Measurements from ENCODE around the gene SH2D3C. TPM values are rescaled to one million over a fixed set of nuclear protein-coding genes. Genes with fewer than 3 reads are reported as not detected.

SH2D3C gene
- total and polyA plus RNA-seq, 4 donors: 9.4 to 29.4 (median 17.7) TPM

GRCh38 chr9:127714951-127715469 lies 63.5 kb downstream of the SH2D3C start:
- peaks cover 46% of the 10 kb centered on the region for H3K4me1 ChIP-seq (ENCODE audit: control insufficient read depth, insufficient read depth, low read length)
- H3K9me3 ChIP-seq (ENCODE audit: control insufficient read depth, insufficient read depth, low read length): no peaks in the 10 kb centered on the region
- DNase-seq (ENCODE audit: low read depth in 4 of 6, low spot score in 6 of 6): no peak
- peaks cover 34% of the 10 kb centered on the region for H3K36me3 ChIP-seq (ENCODE audit: control insufficient read depth, insufficient read depth, low read length)
- H3K4me3 ChIP-seq (ENCODE audit: low read depth, low read length): peak overlapping the region; percentile 92
- WGBS (ENCODE audit: insufficient coverage): under 1% methylated on average over 44 of the region's 44 CpGs
- H3K27me3 ChIP-seq (ENCODE audit: control insufficient read depth, insufficient read depth, low read length): no peaks in the 10 kb centered on the region
- H3K27ac ChIP-seq (ENCODE audit: low read depth, low read length): peak overlapping the region; percentile 89

GRCh38 chr9:127714020-127714750 lies 64.3 kb downstream of the SH2D3C start:
- whole genome bisulfite sequencing (ENCODE audit: insufficient coverage): 77% methylated on average over 17 of the region's 19 CpGs
- H3K36me3 ChIP-seq (ENCODE audit: control insufficient read depth, insufficient read depth, low read length): peaks cover 38% of the 10 kb centered on the region
- H3K4me3 ChIP-seq (ENCODE audit: low read depth, low read length): peak overlapping the region; percentile 92
- no peak overlapping the region for H3K27ac ChIP-seq (ENCODE audit: low read depth, low read length)
- H3K4me1 ChIP-seq (ENCODE audit: control insufficient read depth, insufficient read depth, low read length): peaks cover 46% of the 10 kb centered on the region
- no peak for DNase-seq (ENCODE audit: low read depth in 4 of 6, low spot score in 6 of 6)
- no peaks in the 10 kb centered on the region for H3K27me3 ChIP-seq (ENCODE audit: control insufficient read depth, insufficient read depth, low read length)
- no peaks in the 10 kb centered on the region for H3K9me3 ChIP-seq (ENCODE audit: control insufficient read depth, insufficient read depth, low read length)

- Histone ChIP-seq H3K9me3 (ENCODE audit: control insufficient read depth, insufficient read depth, low read length) (no peaks in the 10 kb centered on the region), H3K27me3 (ENCODE audit: control insufficient read depth, insufficient read depth, low read length) (no peaks in the 10 kb centered on the region), H3K36me3 (ENCODE audit: control insufficient read depth, insufficient read depth, low read length) (peaks cover 39% of the 10 kb centered on the region), H3K4me3 (ENCODE audit: low read depth, low read length) (no peak overlapping the region), H3K4me1 (ENCODE audit: control insufficient read depth, insufficient read depth, low read length) (peaks cover 46% of the 10 kb centered on the region), H3K27ac (ENCODE audit: low read depth, low read length) (no peak overlapping the region)
- no peak for DNase-seq (ENCODE audit: low read depth in 4 of 6, low spot score in 6 of 6)
- WGBS (ENCODE audit: insufficient coverage): 81% methylated on average over 8 of the region's 10 CpGs
Measured at GRCh38 chr9:127712867-127713266, 65.6 kb downstream of the SH2D3C start.

- DNase-seq (ENCODE audit: low read depth in 4 of 6, low spot score in 6 of 6): no peak
- H3K4me3 ChIP-seq (ENCODE audit: low read depth, low read length): no peak overlapping the region
- no peaks in the 10 kb centered on the region for H3K27me3 ChIP-seq (ENCODE audit: control insufficient read depth, insufficient read depth, low read length)
- peaks cover 42% of the 10 kb centered on the region for H3K4me1 ChIP-seq (ENCODE audit: control insufficient read depth, insufficient read depth, low read length)
- H3K27ac ChIP-seq (ENCODE audit: low read depth, low read length): no peak overlapping the region
- 91% methylated on average over 8 of the region's 11 CpGs for WGBS (ENCODE audit: insufficient coverage)
- H3K9me3 ChIP-seq (ENCODE audit: control insufficient read depth, insufficient read depth, low read length): no peaks in the 10 kb centered on the region
- H3K36me3 ChIP-seq (ENCODE audit: control insufficient read depth, insufficient read depth, low read length): peaks cover 39% of the 10 kb centered on the region
Measured at GRCh38 chr9:127712371-127712770, 66.1 kb downstream of the SH2D3C start.

- H3K9me3 ChIP-seq (ENCODE audit: control insufficient read depth, insufficient read depth, low read length): no peaks in the 10 kb centered on the region
- H3K4me3 ChIP-seq (ENCODE audit: low read depth, low read length): no peak overlapping the region
- no peaks in the 10 kb centered on the region for H3K27me3 ChIP-seq (ENCODE audit: control insufficient read depth, insufficient read depth, low read length)
- 57% methylated on average over 11 of the region's 11 CpGs for WGBS (ENCODE audit: insufficient coverage)
- H3K4me1 ChIP-seq (ENCODE audit: control insufficient read depth, insufficient read depth, low read length): peaks cover 41% of the 10 kb centered on the region
- DNase-seq (ENCODE audit: low read depth in 4 of 6, low spot score in 6 of 6): no peak
- no peak overlapping the region for H3K27ac ChIP-seq (ENCODE audit: low read depth, low read length)
- peaks cover 39% of the 10 kb centered on the region for H3K36me3 ChIP-seq (ENCODE audit: control insufficient read depth, insufficient read depth, low read length)
Measured at GRCh38 chr9:127711831-127712274, 66.6 kb downstream of the SH2D3C start.

- 52% methylated on average over 9 of the region's 9 CpGs for WGBS (ENCODE audit: insufficient coverage)
- DNase-seq (ENCODE audit: low read depth in 4 of 6, low spot score in 6 of 6): no peak
Measured at GRCh38 chr9:127711226-127711701, 67.2 kb downstream of the SH2D3C start.

GRCh38 chr9:127710204-127710783 lies 68.2 kb downstream of the SH2D3C start:
- no peak for DNase-seq (ENCODE audit: low read depth in 4 of 6, low spot score in 6 of 6)
- no peak overlapping the region for H3K27ac ChIP-seq (ENCODE audit: low read depth, low read length)
- WGBS (ENCODE audit: insufficient coverage): 95% methylated on average over 9 of the region's 10 CpGs

More at GRCh38 chr9:127711226-127711701, 67.2 kb downstream of the SH2D3C start:
- Histone ChIP-seq H3K27me3 (ENCODE audit: control insufficient read depth, insufficient read depth, low read length) (no peaks in the 10 kb centered on the region), H3K9me3 (ENCODE audit: control insufficient read depth, insufficient read depth, low read length) (no peaks in the 10 kb centered on the region), H3K36me3 (ENCODE audit: control insufficient read depth, insufficient read depth, low read length) (peaks cover 39% of the 10 kb centered on the region), H3K4me1 (ENCODE audit: control insufficient read depth, insufficient read depth, low read length) (peaks cover 41% of the 10 kb centered on the region), H3K4me3 (ENCODE audit: low read depth, low read length) (no peak overlapping the region), H3K27ac (ENCODE audit: low read depth, low read length) (no peak overlapping the region)

GRCh38 chr9:127708952-127709587 lies 69.4 kb downstream of the SH2D3C start:
- Histone ChIP-seq H3K4me3 (ENCODE audit: low read depth, low read length) (no peak overlapping the region), H3K36me3 (ENCODE audit: control insufficient read depth, insufficient read depth, low read length) (peaks cover 36% of the 10 kb centered on the region), H3K4me1 (ENCODE audit: control insufficient read depth, insufficient read depth, low read length) (peaks cover 39% of the 10 kb centered on the region), H3K27me3 (ENCODE audit: control insufficient read depth, insufficient read depth, low read length) (no peaks in the 10 kb centered on the region), H3K27ac (ENCODE audit: low read depth, low read length) (no peak overlapping the region), H3K9me3 (ENCODE audit: control insufficient read depth, insufficient read depth, low read length) (no peaks in the 10 kb centered on the region)
- WGBS (ENCODE audit: insufficient coverage): 94% methylated on average over 8 of the region's 8 CpGs
- DNase-seq (ENCODE audit: low read depth in 4 of 6, low spot score in 6 of 6): no peak

More at GRCh38 chr9:127710204-127710783, 68.2 kb downstream of the SH2D3C start:
- Histone ChIP-seq H3K27me3 (ENCODE audit: control insufficient read depth, insufficient read depth, low read length) (no peaks in the 10 kb centered on the region), H3K4me1 (ENCODE audit: control insufficient read depth, insufficient read depth, low read length) (peaks cover 42% of the 10 kb centered on the region), H3K9me3 (ENCODE audit: control insufficient read depth, insufficient read depth, low read length) (no peaks in the 10 kb centered on the region), H3K36me3 (ENCODE audit: control insufficient read depth, insufficient read depth, low read length) (peaks cover 39% of the 10 kb centered on the region), H3K4me3 (ENCODE audit: low read depth, low read length) (no peak overlapping the region)

GRCh38 chr9:127707766-127708165 lies 70.7 kb downstream of the SH2D3C start:
- no peak overlapping the region for H3K4me3 ChIP-seq (ENCODE audit: low read depth, low read length)
- H3K4me1 ChIP-seq (ENCODE audit: control insufficient read depth, insufficient read depth, low read length): peaks cover 35% of the 10 kb centered on the region
- H3K27ac ChIP-seq (ENCODE audit: low read depth, low read length): no peak overlapping the region
- no peak for DNase-seq (ENCODE audit: low read depth in 4 of 6, low spot score in 6 of 6)
- 57% methylated on average over 5 of the region's 5 CpGs for WGBS (ENCODE audit: insufficient coverage)
- H3K9me3 ChIP-seq (ENCODE audit: control insufficient read depth, insufficient read depth, low read length): no peaks in the 10 kb centered on the region
- H3K27me3 ChIP-seq (ENCODE audit: control insufficient read depth, insufficient read depth, low read length): no peaks in the 10 kb centered on the region
- H3K36me3 ChIP-seq (ENCODE audit: control insufficient read depth, insufficient read depth, low read length): peaks cover 26% of the 10 kb centered on the region

All from spinal cord (tissue), 10 donors.